ENCODE results near the gene CACNA1C.

CACNA1C gene

DNA sequence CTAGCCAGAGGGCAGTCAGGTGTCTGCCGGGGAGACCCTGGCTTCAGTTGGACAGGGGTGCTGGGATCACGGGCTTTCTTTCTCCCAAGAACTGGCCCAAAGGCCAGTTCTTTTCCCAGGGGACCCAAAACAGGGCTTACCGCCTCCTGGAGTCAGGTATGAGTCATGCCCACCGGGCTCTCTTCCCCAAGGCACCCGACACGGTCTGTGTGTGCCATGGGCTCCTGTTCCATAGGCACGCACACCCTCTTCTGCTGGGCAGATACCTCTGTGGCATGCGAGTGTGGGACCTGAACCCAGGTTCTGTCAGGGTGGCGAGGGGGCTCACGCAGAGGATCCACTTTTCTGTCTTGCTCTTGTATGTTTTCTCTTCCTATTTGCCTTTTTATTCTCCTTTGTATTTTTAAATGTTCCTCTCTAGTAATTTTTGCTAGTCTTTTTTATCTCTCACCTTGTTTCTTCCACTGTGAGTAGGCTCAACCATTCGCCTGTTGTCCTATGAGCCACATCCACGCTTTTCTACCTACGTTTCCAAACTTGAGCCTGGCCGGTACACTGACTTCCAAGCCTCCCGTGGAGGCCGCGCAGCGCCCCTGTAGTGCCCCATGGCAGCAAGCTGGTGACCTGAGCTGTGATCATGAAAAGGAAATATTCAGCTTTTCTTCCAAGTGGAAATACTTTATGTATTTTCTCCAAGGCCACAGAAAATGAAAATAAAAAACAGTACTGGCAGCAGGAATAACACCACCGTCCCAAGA lies 362.2 kb downstream of the CACNA1C start:
- no peak for DNase-seq (ENCODE audit: low read depth in 3 of 3)

GRCh38 chr12:2415568-2415944 lies 362.8 kb downstream of the CACNA1C start:
- DNase-seq (ENCODE audit: low read depth in 3 of 3): no peak

- DNase-seq (ENCODE audit: low read depth in 3 of 3): no peak
Observed at GRCh38 chr12:2416158-2416557, 363.4 kb downstream of the CACNA1C start.

DNA sequence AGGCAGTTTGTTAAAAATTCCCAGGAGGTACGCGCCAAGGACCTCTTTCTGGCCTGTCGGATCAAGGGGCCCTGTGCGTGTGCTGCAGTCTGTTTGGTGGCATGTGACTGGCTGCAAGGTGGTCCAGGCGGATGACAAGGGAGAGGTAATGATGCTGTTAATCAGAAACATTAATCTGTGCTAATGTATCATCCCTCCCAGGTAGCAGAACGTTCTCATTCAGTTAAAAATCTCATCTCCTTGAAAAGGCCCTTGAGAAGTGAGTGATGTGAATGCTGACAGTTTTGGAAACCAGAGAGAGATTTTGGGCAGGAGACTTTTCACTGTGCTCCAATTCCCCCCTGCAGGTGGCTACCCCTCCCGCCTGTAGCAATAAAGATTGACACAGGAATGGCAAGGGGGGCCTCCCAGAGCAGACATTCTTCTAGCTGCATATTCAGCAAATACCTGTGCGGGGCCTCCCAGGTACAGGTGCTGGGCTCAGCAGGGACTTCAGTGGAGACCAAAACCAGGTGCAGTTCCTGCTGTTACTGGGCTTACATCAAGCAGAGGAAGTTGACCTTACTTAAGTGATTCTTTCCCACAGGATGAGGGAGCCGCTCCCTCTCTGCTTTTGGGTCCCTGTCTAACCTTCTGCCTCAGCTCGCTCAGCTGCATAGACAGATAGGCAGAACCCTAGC lies 364.8 kb downstream of the CACNA1C start:
- DNase-seq (ENCODE audit: low read depth in 3 of 3): no peak

- no peak for DNase-seq (ENCODE audit: low read depth in 3 of 3)
Observed at GRCh38 chr12:2418579-2418978, 365.8 kb downstream of the CACNA1C start.

- no peak for DNase-seq (ENCODE audit: low read depth in 3 of 3)
Observed at GRCh38 chr12:2422591-2422990, 369.8 kb downstream of the CACNA1C start.

DNA sequence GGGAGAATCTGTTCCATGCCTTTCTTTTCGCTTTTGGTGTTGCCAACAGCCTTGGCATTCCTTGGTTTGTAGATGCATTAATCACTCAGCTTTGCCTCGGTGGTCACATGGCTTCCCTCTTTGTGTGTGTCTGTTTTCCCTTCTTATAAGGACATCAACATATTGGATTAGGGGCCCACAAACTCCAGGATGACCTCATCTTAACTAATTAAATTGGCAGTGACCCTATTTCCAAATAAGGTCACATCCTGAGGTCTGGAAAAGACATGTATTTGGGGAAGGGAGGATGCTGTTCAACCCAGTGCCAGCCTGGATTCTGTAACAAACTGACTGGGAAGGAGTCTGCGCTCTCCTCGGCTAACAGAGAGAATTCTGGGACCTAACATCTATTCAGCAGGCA lies 376.2 kb downstream of the CACNA1C start:
- no peak for DNase-seq (ENCODE audit: low read depth in 3 of 3)

DNA sequence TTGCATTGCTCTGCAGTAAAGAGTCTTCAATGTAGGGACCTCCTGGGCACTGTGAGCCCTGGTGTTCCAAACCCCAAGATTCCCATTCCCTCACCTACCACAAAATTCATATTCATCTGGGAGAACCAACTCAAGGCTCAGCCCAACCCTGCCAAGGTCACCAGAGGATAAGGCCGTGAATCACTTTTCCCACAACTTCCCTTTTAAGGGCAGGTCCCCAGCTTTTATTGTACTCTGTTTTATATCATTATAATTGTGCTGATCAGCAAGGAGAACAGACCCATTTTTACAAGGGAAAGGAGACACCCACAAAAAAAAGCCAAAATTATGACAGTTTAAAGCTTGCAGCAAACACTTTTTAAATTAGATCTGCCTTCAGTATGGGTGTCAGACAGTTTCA lies 379.0 kb downstream of the CACNA1C start:
- DNase-seq (ENCODE audit: low read depth in 3 of 3): no peak

DNA sequence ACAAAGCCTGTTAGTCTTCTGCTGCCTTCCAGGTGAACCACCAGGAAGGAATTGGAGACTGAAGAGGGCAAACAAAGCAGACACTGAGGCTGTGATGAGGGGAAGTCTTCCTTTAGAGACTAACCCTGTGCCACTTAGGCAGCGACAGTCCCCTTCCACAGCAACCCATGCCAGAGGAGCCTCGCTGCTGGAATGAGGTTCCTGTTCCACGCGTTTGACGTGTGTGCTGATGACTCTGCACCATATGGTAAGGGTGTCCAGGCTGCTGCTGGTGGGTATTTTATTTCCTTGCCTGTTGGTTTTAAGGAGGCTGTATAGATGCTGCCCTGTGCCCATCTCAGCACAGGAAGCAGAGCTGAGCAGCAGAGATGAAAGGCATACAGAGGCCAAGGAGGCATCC lies 380.1 kb downstream of the CACNA1C start:
- DNase-seq (ENCODE audit: low read depth in 3 of 3): no peak

GRCh38 chr12:2435511-2435910 lies 382.7 kb downstream of the CACNA1C start:
- no peak for DNase-seq (ENCODE audit: low read depth in 3 of 3)

GRCh38 chr12:2439332-2440100 lies 386.7 kb downstream of the CACNA1C start:
- no peak for DNase-seq (ENCODE audit: low read depth in 3 of 3)

DNA sequence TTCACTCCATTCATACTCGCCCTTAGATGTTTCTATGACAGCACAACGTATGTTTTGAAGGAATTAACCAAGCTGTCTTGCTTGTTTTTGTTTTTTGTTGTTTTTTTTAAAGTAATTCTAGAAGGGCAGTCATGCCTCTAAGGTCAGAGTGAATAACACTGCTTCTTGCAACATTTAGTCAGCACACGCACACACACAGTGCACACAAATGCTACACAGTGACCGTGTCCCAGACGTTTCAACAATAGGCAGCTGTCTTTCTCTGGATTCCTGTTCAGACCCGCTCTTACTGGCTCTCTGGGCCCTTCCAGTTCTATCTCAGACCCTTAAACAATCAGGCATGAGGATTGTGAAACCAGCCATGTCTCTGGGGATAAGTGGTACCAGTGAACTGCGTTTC lies 391.0 kb downstream of the CACNA1C start:
- no peak for DNase-seq (ENCODE audit: low read depth in 3 of 3)

- no peak for DNase-seq (ENCODE audit: low read depth in 3 of 3)
Observed at GRCh38 chr12:2445968-2446367, 393.2 kb downstream of the CACNA1C start.

- DNase-seq (ENCODE audit: low read depth in 3 of 3): no peak
Observed at GRCh38 chr12:2447861-2448260, 395.1 kb downstream of the CACNA1C start.

GRCh38 chr12:2449586-2449985 lies 396.8 kb downstream of the CACNA1C start:
- no peak for DNase-seq (ENCODE audit: low read depth in 3 of 3)

GRCh38 chr12:2450553-2450952 lies 397.8 kb downstream of the CACNA1C start:
- no peak for DNase-seq (ENCODE audit: low read depth in 3 of 3)

- DNase-seq (ENCODE audit: low read depth in 3 of 3): no peak
Observed at GRCh38 chr12:2451025-2451424, 398.2 kb downstream of the CACNA1C start.

DNA sequence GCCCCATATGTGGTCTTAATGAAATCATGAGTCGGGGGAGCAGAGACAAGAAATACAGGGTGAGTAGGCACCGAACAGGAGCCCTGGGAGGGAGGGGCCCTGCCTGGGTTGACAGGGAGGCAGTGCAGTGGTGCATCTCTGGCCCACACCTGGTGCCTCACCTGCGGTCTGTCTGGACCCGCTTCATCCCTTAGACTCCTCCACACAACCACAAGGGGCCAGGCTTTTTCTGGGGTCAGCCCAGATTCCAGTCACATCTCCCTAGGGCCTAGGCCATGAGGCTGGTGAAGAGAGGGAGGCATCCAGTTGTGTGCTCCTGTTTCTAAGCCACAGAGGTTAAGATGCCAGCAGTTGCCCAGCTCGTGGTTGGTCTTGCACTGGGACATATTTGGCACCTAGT lies 398.7 kb downstream of the CACNA1C start:
- no peak for DNase-seq (ENCODE audit: low read depth in 3 of 3)

DNA sequence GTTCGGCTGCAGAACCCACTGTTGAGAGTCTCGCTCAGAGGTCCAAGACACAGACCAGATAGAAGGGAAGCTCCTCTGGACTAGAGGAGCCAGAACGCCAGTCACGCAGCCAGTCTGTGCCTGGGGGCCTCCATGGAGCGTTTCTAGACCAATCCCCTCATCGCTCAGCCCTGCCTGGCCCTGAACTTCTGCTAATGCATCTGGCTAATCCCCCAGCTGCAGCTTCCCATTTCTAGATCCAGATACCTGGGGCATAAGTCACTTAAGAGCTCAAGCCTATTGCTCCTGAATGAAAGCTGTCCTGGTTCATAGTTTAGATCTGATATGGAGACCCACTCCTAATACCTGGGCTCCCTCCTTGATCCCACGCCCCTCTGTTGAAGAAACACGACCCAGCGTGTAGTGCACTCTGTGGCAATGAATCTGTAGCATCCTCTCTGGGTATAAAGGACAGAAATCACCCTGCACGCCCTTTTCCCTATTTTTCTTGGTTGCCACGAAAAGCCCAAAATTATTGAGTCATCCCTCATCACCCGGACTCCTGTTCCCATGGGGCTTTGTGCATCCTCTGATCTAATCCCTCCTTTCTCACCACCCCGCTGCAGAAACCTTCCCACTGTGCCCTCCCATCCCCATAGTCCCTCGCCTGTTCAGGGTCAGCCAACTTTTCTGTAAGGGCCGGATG lies 400.4 kb downstream of the CACNA1C start:
- no peak for DNase-seq (ENCODE audit: low read depth in 3 of 3)

GRCh38 chr12:2453761-2454090 lies 400.9 kb downstream of the CACNA1C start:
- DNase-seq (ENCODE audit: low read depth in 3 of 3): no peak

- DNase-seq (ENCODE audit: low read depth in 3 of 3): no peak
Observed at GRCh38 chr12:2454601-2455177, 401.9 kb downstream of the CACNA1C start.

DNA sequence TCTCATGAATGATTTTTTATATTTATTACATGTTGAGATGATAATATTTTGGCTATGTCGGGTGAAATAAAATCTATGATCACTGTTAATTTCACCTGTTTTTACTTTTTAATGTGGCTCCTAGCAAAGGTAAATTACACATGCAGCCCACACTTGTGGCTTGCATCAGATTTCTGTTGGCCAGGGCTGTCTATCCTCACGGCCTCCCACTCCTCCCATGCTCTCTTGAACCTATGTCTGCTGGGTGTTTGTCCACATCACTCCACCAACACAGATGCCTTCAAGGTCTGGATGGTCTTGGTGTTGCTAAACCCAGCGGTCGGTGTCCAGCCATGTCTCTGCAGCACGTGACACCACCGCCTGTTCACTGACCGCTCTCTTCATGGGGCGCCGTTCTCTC lies 402.6 kb downstream of the CACNA1C start:
- no peak for DNase-seq (ENCODE audit: low read depth in 3 of 3)
